Measurements from ENCODE around the gene MADD.

Gene MADD

DNA sequence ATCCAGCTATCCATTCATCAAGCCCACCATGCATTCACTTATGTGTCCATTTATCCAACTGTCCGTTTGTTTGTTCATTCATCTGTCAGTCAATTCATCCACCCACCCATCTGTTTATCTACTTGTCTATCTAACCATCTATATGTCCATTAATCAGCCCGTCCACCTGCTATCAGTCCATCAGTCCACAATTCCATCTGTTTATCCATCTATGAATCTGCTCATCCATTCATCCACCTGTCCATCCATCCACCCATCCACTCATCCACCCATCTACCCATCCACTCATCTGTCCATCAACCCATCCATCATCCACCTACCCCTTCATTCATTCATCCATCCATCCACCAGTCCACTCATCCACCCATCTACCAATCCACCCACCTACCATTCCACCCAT lies 109.4 kb downstream of the MADD start:
- DNase-seq (ENCODE audit: low spot score) = no peak

All from SK-N-DZ (cell line).